ENCODE results near the gene NLRP6.

GRCh38 chr11:285021-285893, 7.0 kb downstream of the NLRP6 start:
- TF ChIP-seq CTCF (IDR thresholded peaks at IDR 0.05) (no peak), POLR2A (IDR thresholded peaks at IDR 0.05) (no peak), EP300 (IDR thresholded peaks at IDR 0.05) (no peak), POLR2AphosphoS5 (IDR thresholded peaks at IDR 0.05) (no peak)
